B cell (primary cell): ENCODE results near the gene SPEM2. TPM values are rescaled to one million over a fixed set of nuclear protein-coding genes. Genes with fewer than 3 reads are reported as not detected.

ENCODE experiments used
- ATAC-seq: fragments of 200-7000 bp; cut with Tn5 transposase; one replicate; pipeline ENCODE4 v1.10.0; 2021; ENCODE audit warnings: low read depth, mild to moderate bottlenecking, moderate number of reproducible peaks, moderate library complexity
- CTCF ChIA-PET: fragments of 350-600 bp; sonication (Branson Sonifier 250); formaldehyde crosslinking; loops from one replicate; lab custom pipeline; 2021; ENCODE audit warnings: antibody characterized with exemption, inconsistent platforms; lab: Charles Lee
- POLR2A ChIA-PET: fragments of 350-600 bp; sonication (Branson Sonifier 250); formaldehyde crosslinking; loops from one replicate; lab custom pipeline; 2021; ENCODE audit warnings: antibody characterized with exemption; lab: Charles Lee
- DNase-seq: peaks from one replicate; pipeline ENCODE4 v3.0.0; 2013
- H2AFZ ChIP-seq: 2 replicates; pipeline ENCODE4 v1.6.1; 2012; ENCODE audit warnings: mild to moderate bottlenecking, low read depth, low read length; ENCODE audit not compliant: insufficient read depth, poor library complexity, severe bottlenecking
- H3K27ac ChIP-seq, 2 donors: 1 replicate in 1 of 2; 2 replicates in 1 of 2; pipeline ENCODE4 v1.5.1; 2012 to 2013; ENCODE audit warnings: low read length in 2 of 2, mild to moderate bottlenecking in 2 of 2, moderate library complexity in 1 of 2
- H3K27me3 ChIP-seq, 4 experiments: fragments of 200-600 bp in 1 of 4; sonication (generic) in 1 of 4; replicated peaks in 1 of 4; 1 replicate in 2 of 4; 2 replicates in 2 of 4; pipeline versions ENCODE4 v1.6.1 to v1.7.0; 2013 to 2016; ENCODE audit warnings: low read length in 3 of 4, mild to moderate bottlenecking in 2 of 4, mixed read lengths in 1 of 4, moderate library complexity in 1 of 4; ENCODE audit not compliant: insufficient read depth in 4 of 4, control insufficient read depth in 3 of 4; ENCODE audit errors: control extremely low read depth in 1 of 4
- H3K36me3 ChIP-seq, 2 experiments: replicated peaks in 1 of 2; 1 replicate in 1 of 2; 2 replicates in 1 of 2; pipeline versions ENCODE4 v1.6.1 to v1.7.1; 2013; ENCODE audit warnings: low read length in 1 of 2; ENCODE audit not compliant: insufficient read depth in 2 of 2, control insufficient read depth in 1 of 2; ENCODE audit errors: control extremely low read depth in 1 of 2, extremely low read depth in 1 of 2
- H3K4me1 ChIP-seq, 2 donors: fragments of 200-600 bp in 1 of 2; sonication (generic) in 1 of 2; 1 replicate in 1 of 2; 2 replicates in 1 of 2; pipeline versions ENCODE4 v1.5.1 to v1.6.1; 2013 to 2017; ENCODE audit warnings: low read length in 2 of 2; ENCODE audit not compliant: control insufficient read depth in 2 of 2, insufficient read depth in 2 of 2
- H3K4me2 ChIP-seq: replicated peaks from 2 replicates; pipeline ENCODE3; 2012; ENCODE audit warnings: mild to moderate bottlenecking, low read depth, low read length; ENCODE audit not compliant: poor library complexity, severe bottlenecking
- H3K4me3 ChIP-seq, 5 experiments: fragments of 200-600 bp in 1 of 5; sonication (generic) in 1 of 5; 1 replicate in 3 of 5; 2 replicates in 2 of 5; pipeline versions ENCODE4 v1.5.1 to v1.7.0; 2011 to 2016; ENCODE audit warnings: low read length in 4 of 5, mild to moderate bottlenecking in 4 of 5, low read depth in 2 of 5, control low read depth in 1 of 5, moderate library complexity in 1 of 5; ENCODE audit not compliant: insufficient read depth in 1 of 5; ENCODE audit errors: control extremely low read depth in 1 of 5, extremely low read depth in 1 of 5
- H3K79me2 ChIP-seq: fragments of 200-600 bp; sonication (generic); one replicate; pipeline ENCODE4 v1.6.0; 2016; ENCODE audit warnings: low read length; ENCODE audit not compliant: control insufficient read depth, insufficient read depth
- H3K9ac ChIP-seq: fragments of 200-600 bp; sonication (generic); 2 replicates; pipeline ENCODE4 v1.6.1; 2017; ENCODE audit warnings: mild to moderate bottlenecking, low read length, moderate library complexity
- H3K9me3 ChIP-seq, 3 donors: one replicate each; pipeline versions ENCODE4 v1.6.1 to v1.7.1; 2013; ENCODE audit warnings: low read length in 2 of 3; ENCODE audit not compliant: control insufficient read depth in 2 of 3, insufficient read depth in 1 of 3; ENCODE audit errors: control extremely low read depth in 1 of 3
- H4K20me1 ChIP-seq: 2 replicates; pipeline ENCODE4 v1.6.0; 2012; ENCODE audit warnings: mild to moderate bottlenecking, low read length; ENCODE audit not compliant: insufficient read depth, control insufficient read depth, poor library complexity, severe bottlenecking
- H3K27ac Mint-ChIP-seq: one replicate; pipeline ENCODE4 v1.8.0; 2021; ENCODE audit warnings: mixed read lengths
- H3K27me3 Mint-ChIP-seq: one replicate; pipeline ENCODE4 v1.8.0; 2021; ENCODE audit warnings: mixed read lengths
- H3K4me1 Mint-ChIP-seq: one replicate; pipeline ENCODE4 v1.8.0; 2021; ENCODE audit warnings: mixed read lengths
- H3K4me3 Mint-ChIP-seq: one replicate; pipeline ENCODE4 v1.8.0; 2021; ENCODE audit warnings: mixed read lengths
- H3K9me3 Mint-ChIP-seq: one replicate; pipeline ENCODE4 v1.8.0; 2022; ENCODE audit warnings: mixed read lengths; ENCODE audit not compliant: insufficient read depth
- EZH2 ChIP-seq: IDR thresholded peaks from 2 replicates; pipeline ENCODE4 v1.6.1; 2012; ENCODE audit warnings: borderline replicate concordance, low read depth, mild to moderate bottlenecking, moderate library complexity, low read length; ENCODE audit not compliant: insufficient read depth, poor library complexity, severe bottlenecking
- WGBS: methylation state at CpG from one replicate; pipeline ENCODE4 v1.1.5; 2013; ENCODE audit warnings: missing lambda C conversion rate; ENCODE audit not compliant: insufficient coverage; 5-methylcytosine and 5-hydroxymethylcytosine counted together
- intact Hi-C: fragments of 100-400 bp; cut with micrococcal nuclease; formaldehyde crosslinking; loops from one replicate; pipeline ENCODE4 v1.10.0; 2022
- polyA plus RNA-seq: library from polyadenylated mRNA; depleted of rRNA; stranded (reverse); fragments of >200 nt; gene quantifications from 2 replicates; pipeline ENCODE4 v1.2.3, GENCODE V29; 2012
- total RNA-seq, 2 donors: library from RNA; stranded (reverse); fragments of 120-200 nt in 1 of 2; gene quantifications; 1 replicate in 1 of 2; 2 replicates in 1 of 2; pipeline versions ENCODE4 v1.2.3 to v1.2.4, GENCODE V29; 2013 to 2022
- TF ChIP-seq, protein P1 (sequence below): fragments of 200-600 bp; IDR thresholded peaks from one replicate; pipeline ENCODE4 v1.8.0; 2022; ENCODE audit warnings: antibody characterized with exemption, mild to moderate bottlenecking

The SPEM2 gene
- total and polyA plus RNA-seq, 2 donors (not counting 1 experiment from before 2014, with no cell fraction given) = not detected

DNA sequence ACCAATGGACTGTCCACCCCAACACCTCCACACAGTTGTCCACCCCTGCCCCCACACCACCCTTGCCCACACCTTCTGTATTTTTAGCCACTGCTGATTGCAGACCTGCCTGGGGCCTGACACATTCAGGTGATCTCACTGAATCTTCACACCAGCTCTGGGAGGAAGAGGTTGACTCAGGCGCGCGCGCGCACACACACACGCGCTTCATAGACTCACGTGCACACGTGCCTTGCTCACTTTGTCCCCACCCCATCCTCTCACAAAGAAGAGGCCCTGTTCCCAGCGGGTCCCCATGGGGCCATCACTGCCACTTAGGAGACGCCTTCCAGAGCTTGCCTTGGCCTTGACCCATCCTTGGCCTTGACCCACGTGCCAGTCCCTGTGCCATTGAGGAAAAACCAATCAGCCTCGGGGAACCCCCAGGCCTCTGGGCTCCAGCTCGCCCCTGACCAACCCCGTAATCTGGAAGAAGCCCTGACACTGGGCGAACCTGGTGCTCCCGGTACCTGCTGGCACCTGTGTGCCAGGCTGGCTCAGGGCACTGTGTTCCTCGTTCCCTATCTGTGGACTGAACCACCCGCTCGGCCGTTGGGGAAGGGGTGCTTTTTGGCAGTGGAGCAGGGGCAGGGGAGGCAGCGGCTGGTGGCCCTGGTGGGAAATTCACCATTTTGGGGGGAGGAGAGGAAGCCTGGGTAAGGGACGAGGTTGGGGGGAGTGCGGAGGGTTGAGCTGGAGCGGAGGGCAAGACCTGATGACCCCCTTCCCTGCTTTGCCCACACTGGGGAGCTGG is 14.6 kb upstream of the SPEM2 start:
- Mint-ChIP-seq H3K27me3 (peaks cover 28% of the 10 kb centered on the region), H3K4me1 (peaks cover 4% of the 10 kb centered on the region), H3K9me3 (no peaks in the 10 kb centered on the region), H3K4me3 (no peak overlapping the region), H3K27ac (no peak overlapping the region)
- H3K4me1 ChIP-seq = peaks cover 0 to 5% of the 10 kb centered on the region in 2 donors
- H3K79me2 ChIP-seq = no peaks in the 10 kb centered on the region
- H2AFZ ChIP-seq = no peak overlapping the region
- H3K36me3 ChIP-seq = no peaks in the 10 kb centered on the region
- no peak for TF ChIP-seq EZH2
- TF ChIP-seq, protein P1, sequence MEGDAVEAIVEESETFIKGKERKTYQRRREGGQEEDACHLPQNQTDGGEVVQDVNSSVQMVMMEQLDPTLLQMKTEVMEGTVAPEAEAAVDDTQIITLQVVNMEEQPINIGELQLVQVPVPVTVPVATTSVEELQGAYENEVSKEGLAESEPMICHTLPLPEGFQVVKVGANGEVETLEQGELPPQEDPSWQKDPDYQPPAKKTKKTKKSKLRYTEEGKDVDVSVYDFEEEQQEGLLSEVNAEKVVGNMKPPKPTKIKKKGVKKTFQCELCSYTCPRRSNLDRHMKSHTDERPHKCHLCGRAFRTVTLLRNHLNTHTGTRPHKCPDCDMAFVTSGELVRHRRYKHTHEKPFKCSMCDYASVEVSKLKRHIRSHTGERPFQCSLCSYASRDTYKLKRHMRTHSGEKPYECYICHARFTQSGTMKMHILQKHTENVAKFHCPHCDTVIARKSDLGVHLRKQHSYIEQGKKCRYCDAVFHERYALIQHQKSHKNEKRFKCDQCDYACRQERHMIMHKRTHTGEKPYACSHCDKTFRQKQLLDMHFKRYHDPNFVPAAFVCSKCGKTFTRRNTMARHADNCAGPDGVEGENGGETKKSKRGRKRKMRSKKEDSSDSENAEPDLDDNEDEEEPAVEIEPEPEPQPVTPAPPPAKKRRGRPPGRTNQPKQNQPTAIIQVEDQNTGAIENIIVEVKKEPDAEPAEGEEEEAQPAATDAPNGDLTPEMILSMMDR = no peak
- peaks cover 0 to 22% (median under 1%) of the 10 kb centered on the region in 4 experiments for H3K27me3 ChIP-seq
- DNase-seq (no peak), ATAC-seq (no peak)
- H3K9me3 ChIP-seq = peaks cover 0 to under 1% (median 0%) of the 10 kb centered on the region in 3 donors
- no peaks in the 10 kb centered on the region for H4K20me1 ChIP-seq
- no peak overlapping the region for H3K4me3 ChIP-seq
- WGBS = 93% methylated on average over 22 of the region's 25 CpGs
- CTCF ChIA-PET = no interaction called here
- H3K4me2 ChIP-seq = no peak overlapping the region
- H3K9ac ChIP-seq = no peak overlapping the region
- no peak overlapping the region for H3K27ac ChIP-seq
- POLR2A ChIA-PET = interaction anchor here (0.6 to 1.1 kb wide), 2 partner anchors 145 to 275 kb away, joined by 4 to 5 read pairs; no protein-coding TSS in a partner anchor
- intact Hi-C loops = no loop called here

DNA sequence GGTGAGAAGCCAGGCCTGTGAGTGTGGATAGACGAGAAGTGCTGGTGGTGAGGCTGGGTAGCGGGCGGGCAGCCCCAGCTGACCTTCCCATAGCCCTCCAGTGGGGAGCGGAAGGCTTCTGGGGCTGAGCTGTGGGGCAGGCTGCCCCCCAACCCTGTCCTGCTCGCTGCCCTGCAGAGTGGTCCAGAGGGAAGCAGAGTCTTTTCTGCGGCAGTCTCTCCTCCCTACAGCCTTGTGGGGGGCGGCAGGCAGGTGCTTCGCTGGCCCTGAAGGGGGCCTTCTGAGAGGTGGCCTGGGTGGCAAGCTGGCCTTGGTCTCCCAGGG is 14.0 kb upstream of the SPEM2 start:
- no peaks in the 10 kb centered on the region for H3K9me3 Mint-ChIP-seq
- Histone ChIP-seq H2AFZ (no peak overlapping the region), H3K27me3 (peaks cover 0 to 18% (median 0%) of the 10 kb centered on the region in 4 experiments), H3K4me1 (peaks cover 0 to 5% of the 10 kb centered on the region in 2 donors), H3K4me3 (no peak overlapping the region), H3K9me3 (no peaks in the 10 kb centered on the region), H3K36me3 (no peaks in the 10 kb centered on the region), H3K79me2 (no peaks in the 10 kb centered on the region), H3K27ac (no peak overlapping the region), H3K4me2 (no peak overlapping the region), H4K20me1 (no peaks in the 10 kb centered on the region), H3K9ac (no peak overlapping the region)
- H3K4me1 Mint-ChIP-seq = peaks cover 4% of the 10 kb centered on the region
- H3K27ac Mint-ChIP-seq = no peak overlapping the region
- 96% methylated on average over 5 of the region's 8 CpGs for WGBS
- ChIA-PET POLR2A (interaction anchor here (0.6 to 1.1 kb wide), 2 partner anchors 145 to 275 kb away, joined by 4 to 5 read pairs; no protein-coding TSS in a partner anchor), CTCF (no interaction called here)
- ATAC-seq (no peak), DNase-seq (no peak)
- intact Hi-C loops = no loop called here
- H3K4me3 Mint-ChIP-seq = no peak overlapping the region
- peaks cover 27% of the 10 kb centered on the region for H3K27me3 Mint-ChIP-seq
- TF ChIP-seq, protein P1 = no peak
- no peak for TF ChIP-seq EZH2
